ENCODE data around the gene FAM131B. TPM values are rescaled to one million over a fixed set of nuclear protein-coding genes. Genes with fewer than 3 reads are reported as not detected.

The FAM131B gene
- total and polyA plus RNA-seq, 2 experiments from 2014 or later: 0.87 to 1.9 TPM

DNA sequence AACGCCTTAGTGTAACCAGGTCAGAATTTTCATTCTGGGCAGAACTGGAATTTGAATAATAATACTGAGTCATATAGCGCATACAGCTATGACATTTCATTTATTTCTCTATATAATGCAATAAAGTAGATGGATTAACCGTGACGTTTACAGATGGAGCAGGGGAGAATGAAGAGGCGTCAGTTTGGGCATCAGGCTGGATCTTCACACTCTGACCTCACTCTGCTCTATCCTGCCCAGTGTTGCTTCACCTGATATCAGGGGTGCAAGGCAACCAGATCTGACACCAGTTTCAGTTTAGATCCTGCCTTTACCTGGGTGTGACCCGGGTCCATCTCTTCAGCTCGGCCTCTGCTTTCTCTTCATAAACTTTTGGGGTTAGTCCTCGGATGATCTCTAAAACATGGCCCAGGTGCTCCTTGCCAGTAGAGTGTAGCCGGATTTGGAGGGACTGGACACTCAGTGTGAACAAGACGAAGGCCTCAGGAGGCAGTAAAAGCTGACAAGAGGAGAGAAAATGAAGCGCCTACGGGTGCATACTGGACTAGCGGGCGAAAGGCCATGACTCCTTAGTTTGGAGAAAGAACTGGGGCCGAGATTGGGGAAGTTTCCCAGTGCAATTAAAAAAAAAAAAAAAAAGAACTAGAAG lies 17.2 kb upstream of the FAM131B start:
- peaks cover 35% of the 10 kb centered on the region for H3K4me1 ChIP-seq (ENCODE audit: insufficient read depth)
- TF ChIP-seq, protein P1, sequence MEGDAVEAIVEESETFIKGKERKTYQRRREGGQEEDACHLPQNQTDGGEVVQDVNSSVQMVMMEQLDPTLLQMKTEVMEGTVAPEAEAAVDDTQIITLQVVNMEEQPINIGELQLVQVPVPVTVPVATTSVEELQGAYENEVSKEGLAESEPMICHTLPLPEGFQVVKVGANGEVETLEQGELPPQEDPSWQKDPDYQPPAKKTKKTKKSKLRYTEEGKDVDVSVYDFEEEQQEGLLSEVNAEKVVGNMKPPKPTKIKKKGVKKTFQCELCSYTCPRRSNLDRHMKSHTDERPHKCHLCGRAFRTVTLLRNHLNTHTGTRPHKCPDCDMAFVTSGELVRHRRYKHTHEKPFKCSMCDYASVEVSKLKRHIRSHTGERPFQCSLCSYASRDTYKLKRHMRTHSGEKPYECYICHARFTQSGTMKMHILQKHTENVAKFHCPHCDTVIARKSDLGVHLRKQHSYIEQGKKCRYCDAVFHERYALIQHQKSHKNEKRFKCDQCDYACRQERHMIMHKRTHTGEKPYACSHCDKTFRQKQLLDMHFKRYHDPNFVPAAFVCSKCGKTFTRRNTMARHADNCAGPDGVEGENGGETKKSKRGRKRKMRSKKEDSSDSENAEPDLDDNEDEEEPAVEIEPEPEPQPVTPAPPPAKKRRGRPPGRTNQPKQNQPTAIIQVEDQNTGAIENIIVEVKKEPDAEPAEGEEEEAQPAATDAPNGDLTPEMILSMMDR (IDR thresholded peaks at IDR 0.05; ENCODE audit: poor library complexity): no peak
- no peak for TF ChIP-seq EZH2phosphoT487 (IDR thresholded peaks at IDR 0.05; ENCODE audit: low read depth, severe bottlenecking, unreplicated experiment)
- no peak for TF ChIP-seq EZH2 (IDR thresholded peaks at IDR 0.05; ENCODE audit: borderline replicate concordance)
- peak overlapping the region; percentile 33 for H3K4me3 ChIP-seq
- no peaks in the 10 kb centered on the region for H3K9me2 ChIP-seq (replicated peaks; ENCODE audit: insufficient read depth)
- no peaks in the 10 kb centered on the region for H3K36me3 ChIP-seq (replicated peaks; ENCODE audit: insufficient read depth, low read depth)
- H4K20me1 ChIP-seq (ENCODE audit: insufficient read depth, poor library complexity, severe bottlenecking): peaks cover 29% of the 10 kb centered on the region
- no peak for DNase-seq (ENCODE audit: low spot score)
- peak overlapping the region; percentile 100 for H3K27ac ChIP-seq
- no peaks in the 10 kb centered on the region for H3K27me3 ChIP-seq
- peaks cover 44% of the 10 kb centered on the region for H3K79me2 ChIP-seq
- peak overlapping the region; percentile 89 for H3K4me2 ChIP-seq
- 39% methylated on average over 15 of the region's 15 CpGs for WGBS (ENCODE audit: low lambda C conversion rate, missing lambda C conversion rate)
- peak overlapping the region; percentile 29 for H2AFZ ChIP-seq
- H3K9me3 ChIP-seq (ENCODE audit: low read depth): no peaks in the 10 kb centered on the region

DNA sequence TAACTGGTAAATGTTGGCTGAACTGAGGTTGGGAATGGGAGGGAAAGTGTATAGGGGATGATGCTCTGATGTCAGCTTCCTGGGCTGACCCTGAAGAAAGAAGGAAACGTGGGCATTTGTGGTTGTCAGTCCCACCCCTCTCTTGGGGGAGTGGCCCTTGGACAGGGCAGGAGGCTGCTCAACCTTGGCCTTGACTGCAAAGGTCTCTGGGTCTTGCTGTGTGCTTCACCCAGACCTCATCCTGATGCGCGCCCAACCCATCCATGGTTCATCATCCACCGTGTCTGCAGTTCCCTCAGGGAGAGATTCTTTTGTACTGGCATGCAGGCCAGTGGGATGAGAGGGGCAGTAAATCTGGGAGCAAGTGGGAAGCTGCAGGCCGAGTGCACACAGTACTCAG lies 13.9 kb upstream of the FAM131B start:
- H2AFZ ChIP-seq: no peak overlapping the region
- no peak overlapping the region for H3K27ac ChIP-seq
- peaks cover 15% of the 10 kb centered on the region for H3K4me1 ChIP-seq (ENCODE audit: insufficient read depth)
- H3K4me3 ChIP-seq: no peak overlapping the region
- no peaks in the 10 kb centered on the region for H3K9me3 ChIP-seq (ENCODE audit: low read depth)
- WGBS (ENCODE audit: low lambda C conversion rate, missing lambda C conversion rate): 73% methylated on average over 5 of the region's 5 CpGs
- no peaks in the 10 kb centered on the region for H3K9me2 ChIP-seq (replicated peaks; ENCODE audit: insufficient read depth)
- no peak for DNase-seq (ENCODE audit: low spot score)
- H3K27me3 ChIP-seq: no peaks in the 10 kb centered on the region
- H3K36me3 ChIP-seq (replicated peaks; ENCODE audit: insufficient read depth, low read depth): no peaks in the 10 kb centered on the region
- no peaks in the 10 kb centered on the region for H4K20me1 ChIP-seq (ENCODE audit: insufficient read depth, poor library complexity, severe bottlenecking)
- peaks cover 10% of the 10 kb centered on the region for H3K79me2 ChIP-seq
- TF ChIP-seq, protein P1 (IDR thresholded peaks at IDR 0.05; ENCODE audit: poor library complexity): no peak
- TF ChIP-seq EZH2phosphoT487 (IDR thresholded peaks at IDR 0.05; ENCODE audit: low read depth, severe bottlenecking, unreplicated experiment) (no peak), EZH2 (IDR thresholded peaks at IDR 0.05; ENCODE audit: borderline replicate concordance) (no peak)
- no peak overlapping the region for H3K4me2 ChIP-seq

DNA sequence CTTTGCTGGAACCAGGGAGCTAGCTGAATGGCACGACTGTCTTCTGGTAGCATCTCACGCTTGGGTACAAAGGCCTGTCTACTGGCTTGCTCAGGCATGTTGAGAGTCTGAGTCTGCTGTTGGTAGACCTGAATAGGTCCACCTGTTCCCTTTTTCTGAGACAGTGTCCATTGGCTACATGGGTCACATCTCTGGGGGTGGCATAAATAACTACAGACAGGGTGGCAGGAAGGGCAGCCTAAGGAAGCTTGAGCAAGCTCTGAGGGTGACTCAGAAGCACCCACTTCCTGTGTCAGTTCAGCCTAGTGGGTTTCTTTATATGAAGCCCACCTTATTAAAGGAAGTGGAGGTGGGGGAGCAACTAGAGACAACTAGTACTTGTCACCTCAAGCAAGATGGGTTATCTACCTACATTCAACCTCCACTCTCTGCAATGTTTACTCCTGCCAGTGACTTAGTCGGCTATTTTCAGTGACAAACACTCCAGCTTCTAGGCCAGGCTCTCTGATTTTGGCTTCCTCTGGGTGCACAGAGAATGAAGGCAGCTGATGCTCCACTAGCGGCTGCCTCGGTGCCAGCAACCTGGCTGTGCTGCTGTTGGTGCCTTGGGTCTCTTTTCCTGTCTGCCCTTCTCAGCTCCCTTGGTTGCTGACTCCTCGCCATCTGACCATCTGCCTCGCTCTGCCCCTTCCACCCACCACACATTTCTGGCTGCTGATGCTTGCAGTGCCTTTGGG lies 13.0 kb upstream of the FAM131B start:
- peaks cover 9% of the 10 kb centered on the region for H3K79me2 ChIP-seq
- peaks cover 15% of the 10 kb centered on the region for H3K4me1 ChIP-seq (ENCODE audit: insufficient read depth)
- no peak overlapping the region for H2AFZ ChIP-seq
- no peaks in the 10 kb centered on the region for H3K9me3 ChIP-seq (ENCODE audit: low read depth)
- H4K20me1 ChIP-seq (ENCODE audit: insufficient read depth, poor library complexity, severe bottlenecking): no peaks in the 10 kb centered on the region
- H3K4me3 ChIP-seq: no peak overlapping the region
- no peaks in the 10 kb centered on the region for H3K27me3 ChIP-seq
- no peaks in the 10 kb centered on the region for H3K9me2 ChIP-seq (replicated peaks; ENCODE audit: insufficient read depth)
- H3K36me3 ChIP-seq (replicated peaks; ENCODE audit: insufficient read depth, low read depth): no peaks in the 10 kb centered on the region
- no peak overlapping the region for H3K27ac ChIP-seq
- H3K4me2 ChIP-seq: no peak overlapping the region
- no peak for DNase-seq (ENCODE audit: low spot score)
- WGBS (ENCODE audit: low lambda C conversion rate, missing lambda C conversion rate): 93% methylated on average over 7 of the region's 7 CpGs
- no peak for TF ChIP-seq EZH2phosphoT487 (IDR thresholded peaks at IDR 0.05; ENCODE audit: low read depth, severe bottlenecking, unreplicated experiment)
- TF ChIP-seq EZH2 (IDR thresholded peaks at IDR 0.05; ENCODE audit: borderline replicate concordance): no peak
- TF ChIP-seq, protein P1 (IDR thresholded peaks at IDR 0.05; ENCODE audit: poor library complexity): no peak

Measured in hepatocyte (in vitro differentiated cells).